ENCODE measurements around the gene F2RL1.

GRCh38 chr5:76850543-76851145 lies 31.8 kb downstream of the F2RL1 start:
- TF ChIP-seq, protein P1, sequence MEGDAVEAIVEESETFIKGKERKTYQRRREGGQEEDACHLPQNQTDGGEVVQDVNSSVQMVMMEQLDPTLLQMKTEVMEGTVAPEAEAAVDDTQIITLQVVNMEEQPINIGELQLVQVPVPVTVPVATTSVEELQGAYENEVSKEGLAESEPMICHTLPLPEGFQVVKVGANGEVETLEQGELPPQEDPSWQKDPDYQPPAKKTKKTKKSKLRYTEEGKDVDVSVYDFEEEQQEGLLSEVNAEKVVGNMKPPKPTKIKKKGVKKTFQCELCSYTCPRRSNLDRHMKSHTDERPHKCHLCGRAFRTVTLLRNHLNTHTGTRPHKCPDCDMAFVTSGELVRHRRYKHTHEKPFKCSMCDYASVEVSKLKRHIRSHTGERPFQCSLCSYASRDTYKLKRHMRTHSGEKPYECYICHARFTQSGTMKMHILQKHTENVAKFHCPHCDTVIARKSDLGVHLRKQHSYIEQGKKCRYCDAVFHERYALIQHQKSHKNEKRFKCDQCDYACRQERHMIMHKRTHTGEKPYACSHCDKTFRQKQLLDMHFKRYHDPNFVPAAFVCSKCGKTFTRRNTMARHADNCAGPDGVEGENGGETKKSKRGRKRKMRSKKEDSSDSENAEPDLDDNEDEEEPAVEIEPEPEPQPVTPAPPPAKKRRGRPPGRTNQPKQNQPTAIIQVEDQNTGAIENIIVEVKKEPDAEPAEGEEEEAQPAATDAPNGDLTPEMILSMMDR (conservative IDR thresholded peaks at IDR 0.05; ENCODE audit: low read length) = no peak
- TF ChIP-seq EZH2phosphoT487 (IDR thresholded peaks at IDR 0.05; ENCODE audit: borderline replicate concordance, low read depth, low read length) = no peak
